ENCODE results near the gene LRMDA.

Gene LRMDA

GRCh38 chr10:75870039-75870645 is 438.7 kb downstream of the LRMDA start:
- no peak overlapping the region for H2AFZ ChIP-seq (ENCODE audit: low read depth)
- H3K27ac ChIP-seq, result no peak overlapping the region
- H4K20me1 ChIP-seq (ENCODE audit: insufficient read depth), result no peaks in the 10 kb centered on the region
- no peaks in the 10 kb centered on the region for H3K79me2 ChIP-seq (ENCODE audit: insufficient read depth, low read depth)
- H3K9ac ChIP-seq, result no peak overlapping the region
- no peaks in the 10 kb centered on the region for H3K27me3 ChIP-seq (ENCODE audit: insufficient read depth, low read depth)
- no peaks in the 10 kb centered on the region for H3K36me3 ChIP-seq (ENCODE audit: insufficient read depth)
- no peaks in the 10 kb centered on the region for H3K4me1 ChIP-seq (ENCODE audit: low read depth, poor library complexity, severe bottlenecking)
- TF ChIP-seq, protein P1, sequence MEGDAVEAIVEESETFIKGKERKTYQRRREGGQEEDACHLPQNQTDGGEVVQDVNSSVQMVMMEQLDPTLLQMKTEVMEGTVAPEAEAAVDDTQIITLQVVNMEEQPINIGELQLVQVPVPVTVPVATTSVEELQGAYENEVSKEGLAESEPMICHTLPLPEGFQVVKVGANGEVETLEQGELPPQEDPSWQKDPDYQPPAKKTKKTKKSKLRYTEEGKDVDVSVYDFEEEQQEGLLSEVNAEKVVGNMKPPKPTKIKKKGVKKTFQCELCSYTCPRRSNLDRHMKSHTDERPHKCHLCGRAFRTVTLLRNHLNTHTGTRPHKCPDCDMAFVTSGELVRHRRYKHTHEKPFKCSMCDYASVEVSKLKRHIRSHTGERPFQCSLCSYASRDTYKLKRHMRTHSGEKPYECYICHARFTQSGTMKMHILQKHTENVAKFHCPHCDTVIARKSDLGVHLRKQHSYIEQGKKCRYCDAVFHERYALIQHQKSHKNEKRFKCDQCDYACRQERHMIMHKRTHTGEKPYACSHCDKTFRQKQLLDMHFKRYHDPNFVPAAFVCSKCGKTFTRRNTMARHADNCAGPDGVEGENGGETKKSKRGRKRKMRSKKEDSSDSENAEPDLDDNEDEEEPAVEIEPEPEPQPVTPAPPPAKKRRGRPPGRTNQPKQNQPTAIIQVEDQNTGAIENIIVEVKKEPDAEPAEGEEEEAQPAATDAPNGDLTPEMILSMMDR (conservative IDR thresholded peaks at IDR 0.05; ENCODE audit: low read depth, low read length), result no peak
- no peak overlapping the region for H3K4me3 ChIP-seq (IDR thresholded peaks at IDR 0.05; ENCODE audit: insufficient read depth, low read depth, low read length)
- no peak overlapping the region for H3K4me2 ChIP-seq

DNA sequence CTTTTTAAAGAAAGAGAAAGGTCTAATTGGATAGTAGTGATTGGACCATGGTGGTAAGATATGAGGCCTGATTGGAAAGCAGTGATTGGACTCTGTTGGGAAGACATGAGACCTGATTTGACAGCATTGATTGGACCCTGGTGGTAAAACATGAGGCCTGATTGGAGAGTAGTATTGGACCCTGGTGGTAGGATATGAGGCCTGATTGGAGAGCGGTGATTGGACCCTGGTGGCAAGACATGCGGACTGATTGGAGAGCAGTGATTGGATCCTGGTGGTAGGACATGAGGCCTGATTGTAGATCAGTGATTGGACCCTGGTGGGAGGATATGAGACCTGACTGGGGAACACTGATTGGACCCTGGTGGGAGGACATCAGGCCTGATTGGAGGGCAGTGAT is 444.3 kb downstream of the LRMDA start:
- Histone ChIP-seq H3K27ac (no peak overlapping the region), H3K4me2 (no peak overlapping the region), H3K36me3 (ENCODE audit: insufficient read depth) (no peaks in the 10 kb centered on the region), H3K9ac (no peak overlapping the region), H3K27me3 (ENCODE audit: insufficient read depth, low read depth) (no peaks in the 10 kb centered on the region), H4K20me1 (ENCODE audit: insufficient read depth) (no peaks in the 10 kb centered on the region), H3K4me1 (ENCODE audit: low read depth, poor library complexity, severe bottlenecking) (no peaks in the 10 kb centered on the region), H3K79me2 (ENCODE audit: insufficient read depth, low read depth) (no peaks in the 10 kb centered on the region), H2AFZ (ENCODE audit: low read depth) (no peak overlapping the region), H3K4me3 (IDR thresholded peaks at IDR 0.05; ENCODE audit: insufficient read depth, low read depth, low read length) (no peak overlapping the region)
- TF ChIP-seq, protein P1 (conservative IDR thresholded peaks at IDR 0.05; ENCODE audit: low read depth, low read length), result no peak

DNA sequence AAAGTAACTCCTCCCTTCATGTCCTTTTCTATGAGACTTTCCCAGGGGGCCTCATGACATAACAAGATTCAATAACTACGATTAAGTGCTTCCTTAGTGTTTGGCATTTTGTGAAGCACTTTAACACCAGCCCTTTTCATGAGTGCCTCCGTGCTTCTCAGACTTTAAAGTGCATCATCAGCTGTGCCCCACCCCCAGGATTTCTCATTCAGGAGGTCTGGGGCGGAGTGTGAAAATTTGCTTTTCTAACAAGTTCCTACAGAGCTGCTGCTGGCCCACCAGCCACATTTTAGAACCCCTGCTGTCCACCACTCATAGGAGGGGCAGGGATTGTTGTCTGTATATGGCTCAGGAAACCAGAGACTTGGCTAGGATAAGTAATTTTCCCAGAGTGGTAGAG is 445.3 kb downstream of the LRMDA start:
- Histone ChIP-seq H3K4me1 (ENCODE audit: low read depth, poor library complexity, severe bottlenecking) (no peaks in the 10 kb centered on the region), H3K4me3 (IDR thresholded peaks at IDR 0.05; ENCODE audit: insufficient read depth, low read depth, low read length) (no peak overlapping the region), H3K27ac (no peak overlapping the region), H4K20me1 (ENCODE audit: insufficient read depth) (no peaks in the 10 kb centered on the region), H3K36me3 (ENCODE audit: insufficient read depth) (no peaks in the 10 kb centered on the region), H3K9ac (no peak overlapping the region), H3K27me3 (ENCODE audit: insufficient read depth, low read depth) (no peaks in the 10 kb centered on the region), H2AFZ (ENCODE audit: low read depth) (no peak overlapping the region), H3K4me2 (no peak overlapping the region), H3K79me2 (ENCODE audit: insufficient read depth, low read depth) (no peaks in the 10 kb centered on the region)
- TF ChIP-seq, protein P1 (conservative IDR thresholded peaks at IDR 0.05; ENCODE audit: low read depth, low read length), result no peak

- Histone ChIP-seq H3K27me3 (ENCODE audit: insufficient read depth, low read depth) (no peaks in the 10 kb centered on the region), H3K27ac (no peak overlapping the region), H4K20me1 (ENCODE audit: insufficient read depth) (no peaks in the 10 kb centered on the region), H3K4me1 (ENCODE audit: low read depth, poor library complexity, severe bottlenecking) (no peaks in the 10 kb centered on the region), H3K4me3 (IDR thresholded peaks at IDR 0.05; ENCODE audit: insufficient read depth, low read depth, low read length) (no peak overlapping the region), H3K79me2 (ENCODE audit: insufficient read depth, low read depth) (no peaks in the 10 kb centered on the region), H3K4me2 (no peak overlapping the region), H2AFZ (ENCODE audit: low read depth) (no peak overlapping the region), H3K9ac (no peak overlapping the region), H3K36me3 (ENCODE audit: insufficient read depth) (no peaks in the 10 kb centered on the region)
- TF ChIP-seq, protein P1 (conservative IDR thresholded peaks at IDR 0.05; ENCODE audit: low read depth, low read length), result no peak
These were observed 446.5 kb downstream of the LRMDA start for GRCh38 chr10:75877877-75878276.
